ENCODE data around the gene SLC25A33. TPM values are rescaled to one million over a fixed set of nuclear protein-coding genes. Genes with fewer than 3 reads are reported as not detected.
"Not testable (repeated sequence)": the region's sequence is repeated elsewhere in the genome, so short reads cannot be mapped to it uniquely, and the experiment has no call there.

Gene SLC25A33
- total RNA-seq, 1 donor from 2014 or later, result 13.3 TPM

- no peak for DNase-seq (ENCODE audit: low read depth, low spot score)
- Mint-ChIP-seq H3K36me3 (ENCODE audit: low read depth) (no peaks in the 10 kb centered on the region), H3K27me3 (ENCODE audit: low read depth) (no peaks in the 10 kb centered on the region), H3K4me1 (no peaks in the 10 kb centered on the region), H3K27ac (ENCODE audit: unreplicated experiment) (no peak overlapping the region), H3K9me3 (no peaks in the 10 kb centered on the region), H3K4me3 (no peak overlapping the region)
- no peak for TF ChIP-seq CTCF (conservative IDR thresholded peaks at IDR 0.05)
Measured at GRCh38 chr1:9510130-9510529, 29.1 kb upstream of the SLC25A33 start.

GRCh38 chr1:9515550-9515949 is 23.7 kb upstream of the SLC25A33 start:
- not testable (repeated sequence) for H3K9me3 Mint-ChIP-seq; H3K36me3 Mint-ChIP-seq (ENCODE audit: low read depth); H3K4me1 Mint-ChIP-seq; H3K27ac Mint-ChIP-seq (ENCODE audit: unreplicated experiment); DNase-seq (ENCODE audit: low read depth, low spot score); H3K4me3 Mint-ChIP-seq; H3K27me3 Mint-ChIP-seq (ENCODE audit: low read depth)

GRCh38 chr1:9518454-9518998 is 20.7 kb upstream of the SLC25A33 start:
- Mint-ChIP-seq H3K4me1 (no peaks in the 10 kb centered on the region), H3K4me3 (no peak overlapping the region), H3K9me3 (no peaks in the 10 kb centered on the region), H3K27ac (ENCODE audit: unreplicated experiment) (no peak overlapping the region), H3K36me3 (ENCODE audit: low read depth) (no peaks in the 10 kb centered on the region), H3K27me3 (ENCODE audit: low read depth) (no peaks in the 10 kb centered on the region)
- no peak for DNase-seq (ENCODE audit: low read depth, low spot score)
- TF ChIP-seq CTCF (conservative IDR thresholded peaks at IDR 0.05), result no peak

- no peak for TF ChIP-seq CTCF (conservative IDR thresholded peaks at IDR 0.05)
- Mint-ChIP-seq H3K4me1 (no peaks in the 10 kb centered on the region), H3K9me3 (no peaks in the 10 kb centered on the region), H3K27ac (ENCODE audit: unreplicated experiment) (peak overlapping the region; percentile 19), H3K36me3 (ENCODE audit: low read depth) (no peaks in the 10 kb centered on the region), H3K27me3 (ENCODE audit: low read depth) (no peaks in the 10 kb centered on the region), H3K4me3 (no peak overlapping the region)
- no peak for DNase-seq (ENCODE audit: low read depth, low spot score)
Measured at GRCh38 chr1:9520411-9520810, 18.9 kb upstream of the SLC25A33 start.

- no peak for TF ChIP-seq CTCF (conservative IDR thresholded peaks at IDR 0.05)
- H3K36me3 Mint-ChIP-seq (ENCODE audit: low read depth), result no peaks in the 10 kb centered on the region
- no peaks in the 10 kb centered on the region for H3K9me3 Mint-ChIP-seq
- H3K27me3 Mint-ChIP-seq (ENCODE audit: low read depth), result no peaks in the 10 kb centered on the region
- H3K4me3 Mint-ChIP-seq, result no peak overlapping the region
- H3K27ac Mint-ChIP-seq (ENCODE audit: unreplicated experiment), result no peak overlapping the region
- peaks cover 15% of the 10 kb centered on the region for H3K4me1 Mint-ChIP-seq
- DNase-seq (ENCODE audit: low read depth, low spot score), result no peak
Measured at GRCh38 chr1:9529190-9529589, 10.1 kb upstream of the SLC25A33 start.

- TF ChIP-seq CTCF (conservative IDR thresholded peaks at IDR 0.05), result no peak
- H3K27ac Mint-ChIP-seq (ENCODE audit: unreplicated experiment), result no peak overlapping the region
- no peaks in the 10 kb centered on the region for H3K36me3 Mint-ChIP-seq (ENCODE audit: low read depth)
- no peak for DNase-seq (ENCODE audit: low read depth, low spot score)
- H3K4me3 Mint-ChIP-seq, result no peak overlapping the region
- no peaks in the 10 kb centered on the region for H3K27me3 Mint-ChIP-seq (ENCODE audit: low read depth)
- peaks cover 15% of the 10 kb centered on the region for H3K4me1 Mint-ChIP-seq
- H3K9me3 Mint-ChIP-seq, result no peaks in the 10 kb centered on the region
Measured at GRCh38 chr1:9530320-9530719, 8.9 kb upstream of the SLC25A33 start.
